Astrocyte of the spinal cord (primary cell): ENCODE measurements around the gene ANKRD34B.
A peak's percentile ranks its signal among the peaks of the same experiment; 100 is the strongest.

ENCODE experiments used
- DNase-seq: peaks from one replicate; pipeline ENCODE4 v3.0.0; 2011; ENCODE audit warnings: low read depth, low spot score
- H3K4me3 ChIP-seq: 2 replicates; pipeline ENCODE4 v1.5.1; 2011; ENCODE audit warnings: low read depth, mild to moderate bottlenecking, low read length, moderate library complexity
- in situ Hi-C: cut with HindIII; loops from 2 replicates; pipeline ENCODE4 v1.10.0; 2017; ENCODE audit warnings: low sequenced_read_pairs
- TF ChIP-seq, protein P1 (sequence below): IDR thresholded peaks from 2 replicates; pipeline ENCODE4 v1.5.1; 2012; ENCODE audit warnings: low read depth, mild to moderate bottlenecking, low read length, inconsistent platforms

Gene ANKRD34B

DNA sequence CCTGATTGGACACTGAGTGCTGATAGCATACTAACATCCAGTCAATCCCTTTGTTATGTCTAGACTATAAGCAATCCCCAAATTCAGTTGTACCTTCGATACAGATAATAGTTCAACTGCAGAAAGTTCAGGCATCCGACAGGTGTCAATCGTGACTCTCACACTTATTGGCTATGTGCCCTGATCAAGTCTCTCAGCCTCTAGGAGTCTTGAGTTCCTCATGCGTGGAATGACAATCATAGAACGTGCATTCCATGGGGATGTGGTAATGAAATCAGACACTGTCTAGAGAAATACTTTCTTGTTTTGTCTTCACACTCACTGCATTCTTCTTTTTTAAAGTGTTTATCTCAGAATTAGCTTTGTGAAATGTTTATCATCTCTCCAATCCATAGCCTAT, 4.8 kb downstream of the ANKRD34B start:
- TF ChIP-seq, protein P1, sequence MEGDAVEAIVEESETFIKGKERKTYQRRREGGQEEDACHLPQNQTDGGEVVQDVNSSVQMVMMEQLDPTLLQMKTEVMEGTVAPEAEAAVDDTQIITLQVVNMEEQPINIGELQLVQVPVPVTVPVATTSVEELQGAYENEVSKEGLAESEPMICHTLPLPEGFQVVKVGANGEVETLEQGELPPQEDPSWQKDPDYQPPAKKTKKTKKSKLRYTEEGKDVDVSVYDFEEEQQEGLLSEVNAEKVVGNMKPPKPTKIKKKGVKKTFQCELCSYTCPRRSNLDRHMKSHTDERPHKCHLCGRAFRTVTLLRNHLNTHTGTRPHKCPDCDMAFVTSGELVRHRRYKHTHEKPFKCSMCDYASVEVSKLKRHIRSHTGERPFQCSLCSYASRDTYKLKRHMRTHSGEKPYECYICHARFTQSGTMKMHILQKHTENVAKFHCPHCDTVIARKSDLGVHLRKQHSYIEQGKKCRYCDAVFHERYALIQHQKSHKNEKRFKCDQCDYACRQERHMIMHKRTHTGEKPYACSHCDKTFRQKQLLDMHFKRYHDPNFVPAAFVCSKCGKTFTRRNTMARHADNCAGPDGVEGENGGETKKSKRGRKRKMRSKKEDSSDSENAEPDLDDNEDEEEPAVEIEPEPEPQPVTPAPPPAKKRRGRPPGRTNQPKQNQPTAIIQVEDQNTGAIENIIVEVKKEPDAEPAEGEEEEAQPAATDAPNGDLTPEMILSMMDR: no peak
- in situ Hi-C loops: no loop called here
- no peak overlapping the region for H3K4me3 ChIP-seq
- DNase-seq: no peak

DNA sequence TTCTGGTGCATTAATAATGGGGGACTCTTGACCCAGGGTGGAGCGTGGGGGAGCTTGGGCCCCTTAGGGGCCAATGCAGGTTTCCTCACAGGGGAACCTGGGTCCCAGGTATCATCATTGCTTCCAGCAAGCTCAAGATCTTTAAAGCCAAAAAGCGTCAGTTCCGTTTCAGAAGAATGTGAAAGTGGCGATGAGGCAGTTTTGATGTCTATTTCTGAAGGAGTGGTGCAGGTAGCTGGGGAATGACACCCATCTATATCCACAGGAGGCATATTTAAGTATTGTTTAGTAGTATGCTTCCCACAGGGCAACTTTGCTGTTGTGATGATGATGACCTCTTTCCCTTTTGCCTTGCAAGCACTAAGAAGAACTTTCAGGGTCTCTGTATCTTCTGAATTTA, 10.8 kb downstream of the ANKRD34B start:
- no peak for DNase-seq
- TF ChIP-seq, protein P1: no peak
- in situ Hi-C loops: no loop called here
- no peak overlapping the region for H3K4me3 ChIP-seq

DNA sequence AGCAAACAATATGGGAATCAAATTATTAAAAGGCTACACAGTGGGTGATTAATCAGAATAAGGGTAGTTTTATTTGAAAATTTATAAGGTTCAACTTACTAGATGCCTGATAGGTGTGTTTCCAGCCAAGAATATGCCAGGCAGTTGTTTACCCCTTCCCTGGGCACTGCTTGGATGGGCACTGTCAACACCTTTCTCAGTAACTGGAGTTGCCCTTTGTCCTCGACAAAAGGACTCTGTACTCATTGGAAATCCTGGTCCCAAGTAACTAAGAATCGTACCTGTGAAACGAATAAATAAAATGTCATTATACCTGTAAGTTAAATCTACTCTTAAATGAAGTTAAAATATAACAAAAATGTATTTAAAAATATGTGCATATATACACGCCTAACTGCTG, 15.0 kb downstream of the ANKRD34B start:
- TF ChIP-seq, protein P1: no peak
- no peak for DNase-seq
- in situ Hi-C loops: no loop called here
- no peak overlapping the region for H3K4me3 ChIP-seq

DNA sequence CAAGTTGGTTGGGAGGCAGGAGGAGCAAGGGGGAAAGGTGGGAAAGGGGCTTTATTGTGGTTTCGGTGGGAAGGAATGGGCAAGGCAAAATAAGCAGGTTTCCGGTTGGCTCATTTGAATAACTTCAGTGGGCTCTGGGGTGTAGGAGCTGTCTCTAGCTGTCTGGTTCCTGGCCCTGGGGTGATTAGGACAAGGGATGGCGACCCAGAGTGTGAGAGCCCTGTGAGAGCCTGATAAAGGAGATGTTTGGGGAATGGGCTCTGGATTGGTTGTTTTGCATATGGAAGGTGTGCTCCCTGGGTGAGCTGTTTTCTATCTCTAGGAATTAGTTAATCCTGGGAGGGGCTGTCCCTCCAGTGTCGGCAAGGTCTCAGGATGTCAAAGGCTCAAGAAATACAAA, 15.4 kb downstream of the ANKRD34B start:
- TF ChIP-seq, protein P1: no peak
- no peak overlapping the region for H3K4me3 ChIP-seq
- no peak for DNase-seq
- in situ Hi-C loops: no loop called here

DNA sequence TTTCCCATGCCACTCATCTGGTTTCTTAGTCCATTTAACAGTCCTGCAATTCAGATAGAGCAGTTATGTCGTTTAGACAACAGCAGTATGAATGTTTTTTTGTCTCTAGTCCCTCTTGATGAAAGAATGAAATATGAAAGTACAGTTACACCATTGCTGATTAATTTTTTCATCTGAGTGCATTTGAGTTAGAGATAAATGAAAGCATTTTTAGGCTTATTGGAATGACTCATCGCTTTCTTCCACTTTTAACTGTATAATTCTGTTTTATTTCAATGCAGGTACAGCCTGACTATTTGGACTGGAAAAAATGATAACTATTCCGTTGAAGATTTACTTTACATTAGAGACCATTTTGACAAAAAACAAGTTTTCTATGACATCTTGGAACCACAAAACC, 28.7 kb downstream of the ANKRD34B start:
- in situ Hi-C loops: no loop called here
- TF ChIP-seq, protein P1: no peak
- DNase-seq: no peak
- no peak overlapping the region for H3K4me3 ChIP-seq

DNA sequence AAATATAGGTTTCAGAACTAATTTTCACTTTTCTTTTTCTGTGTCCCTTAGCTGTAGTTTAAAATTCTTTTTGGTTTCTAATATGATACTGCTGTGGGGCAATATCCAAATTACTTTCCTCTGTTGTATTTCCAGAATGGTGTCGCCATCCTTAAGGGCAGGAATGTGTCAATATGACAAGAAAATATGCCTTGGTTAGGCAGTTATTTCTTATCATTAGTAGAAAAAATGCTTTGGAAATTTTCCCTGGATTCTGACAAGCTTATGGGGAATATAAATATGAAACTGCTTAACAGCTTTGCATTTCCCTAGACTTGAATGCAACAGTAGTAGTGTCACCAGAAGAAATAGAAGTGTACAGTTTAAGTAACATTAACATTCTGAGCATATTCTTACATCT, 29.4 kb downstream of the ANKRD34B start:
- in situ Hi-C loops: no loop called here
- H3K4me3 ChIP-seq: no peak overlapping the region
- TF ChIP-seq, protein P1: no peak
- no peak for DNase-seq

DNA sequence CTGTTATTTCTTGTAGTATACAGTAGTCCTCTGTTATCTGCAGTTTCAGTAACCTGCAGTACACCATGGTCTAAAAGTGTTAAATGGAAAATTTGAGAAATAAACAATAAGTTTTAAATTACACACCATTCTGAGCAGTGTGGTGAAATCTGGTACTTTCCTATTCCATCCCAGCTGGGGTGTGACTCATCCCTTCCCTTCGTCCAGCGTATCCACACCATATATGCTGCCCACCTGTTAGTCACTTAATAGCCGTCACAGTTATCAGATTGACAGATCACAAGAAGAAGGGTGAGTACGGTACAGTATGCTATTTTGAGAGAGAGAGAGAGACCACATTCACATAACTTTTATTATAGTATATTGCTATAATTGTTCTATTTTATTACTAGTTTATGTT, 53.3 kb downstream of the ANKRD34B start:
- peak; percentile 80 for DNase-seq
- no peak overlapping the region for H3K4me3 ChIP-seq
- TF ChIP-seq, protein P1: no peak
- in situ Hi-C loops: no loop called here
